ENCODE results near the gene MARK3. TPM values are rescaled to one million over a fixed set of nuclear protein-coding genes. Genes with fewer than 3 reads are reported as not detected.

Gene MARK3
- total RNA-seq, 1 donor = 79.5 TPM

DNA sequence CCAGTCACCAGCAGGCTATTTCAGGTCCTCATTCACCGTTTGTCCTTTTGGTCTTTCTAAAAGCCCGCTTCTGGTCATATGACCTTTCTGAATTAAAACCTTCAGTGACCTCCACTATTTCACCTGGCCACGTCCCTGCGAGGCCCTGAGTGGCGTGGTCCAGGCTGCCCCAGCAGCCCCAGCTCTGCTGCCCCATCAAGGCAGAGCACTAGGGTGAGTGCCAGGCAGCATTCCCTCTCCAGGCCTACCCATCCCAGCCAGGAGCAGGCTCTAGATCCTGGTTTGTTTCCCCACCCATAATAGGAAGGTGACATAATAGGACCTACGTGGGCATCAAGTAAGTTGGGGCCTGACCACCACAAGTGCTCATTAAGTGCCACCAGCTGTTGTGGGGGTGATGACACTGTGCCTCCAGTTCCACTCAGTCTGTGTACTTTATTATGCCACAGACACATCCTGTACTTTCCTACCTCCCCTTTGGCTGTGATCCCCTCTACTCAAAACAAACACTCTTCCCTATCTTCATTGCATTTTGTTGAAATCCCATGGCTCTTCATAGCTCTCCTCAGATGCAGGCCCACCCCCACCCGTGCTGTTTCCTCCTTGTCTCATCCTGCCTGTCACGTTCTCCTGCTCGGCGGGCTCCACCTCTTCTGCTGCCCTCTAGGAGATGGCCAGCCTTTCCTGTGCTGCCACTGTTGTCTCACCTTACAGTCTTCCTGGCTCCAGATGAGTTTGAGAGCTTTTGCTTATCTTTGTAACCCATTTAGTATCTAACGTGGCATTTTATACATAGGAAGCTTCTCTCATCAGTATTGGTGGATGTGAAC lies 116.0 kb downstream of the MARK3 start:
- no peak for DNase-seq (ENCODE audit: low read depth)
- TF ChIP-seq, protein P1, sequence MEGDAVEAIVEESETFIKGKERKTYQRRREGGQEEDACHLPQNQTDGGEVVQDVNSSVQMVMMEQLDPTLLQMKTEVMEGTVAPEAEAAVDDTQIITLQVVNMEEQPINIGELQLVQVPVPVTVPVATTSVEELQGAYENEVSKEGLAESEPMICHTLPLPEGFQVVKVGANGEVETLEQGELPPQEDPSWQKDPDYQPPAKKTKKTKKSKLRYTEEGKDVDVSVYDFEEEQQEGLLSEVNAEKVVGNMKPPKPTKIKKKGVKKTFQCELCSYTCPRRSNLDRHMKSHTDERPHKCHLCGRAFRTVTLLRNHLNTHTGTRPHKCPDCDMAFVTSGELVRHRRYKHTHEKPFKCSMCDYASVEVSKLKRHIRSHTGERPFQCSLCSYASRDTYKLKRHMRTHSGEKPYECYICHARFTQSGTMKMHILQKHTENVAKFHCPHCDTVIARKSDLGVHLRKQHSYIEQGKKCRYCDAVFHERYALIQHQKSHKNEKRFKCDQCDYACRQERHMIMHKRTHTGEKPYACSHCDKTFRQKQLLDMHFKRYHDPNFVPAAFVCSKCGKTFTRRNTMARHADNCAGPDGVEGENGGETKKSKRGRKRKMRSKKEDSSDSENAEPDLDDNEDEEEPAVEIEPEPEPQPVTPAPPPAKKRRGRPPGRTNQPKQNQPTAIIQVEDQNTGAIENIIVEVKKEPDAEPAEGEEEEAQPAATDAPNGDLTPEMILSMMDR (IDR thresholded peaks at IDR 0.05; ENCODE audit: insufficient read depth, low read length) = no peak

DNA sequence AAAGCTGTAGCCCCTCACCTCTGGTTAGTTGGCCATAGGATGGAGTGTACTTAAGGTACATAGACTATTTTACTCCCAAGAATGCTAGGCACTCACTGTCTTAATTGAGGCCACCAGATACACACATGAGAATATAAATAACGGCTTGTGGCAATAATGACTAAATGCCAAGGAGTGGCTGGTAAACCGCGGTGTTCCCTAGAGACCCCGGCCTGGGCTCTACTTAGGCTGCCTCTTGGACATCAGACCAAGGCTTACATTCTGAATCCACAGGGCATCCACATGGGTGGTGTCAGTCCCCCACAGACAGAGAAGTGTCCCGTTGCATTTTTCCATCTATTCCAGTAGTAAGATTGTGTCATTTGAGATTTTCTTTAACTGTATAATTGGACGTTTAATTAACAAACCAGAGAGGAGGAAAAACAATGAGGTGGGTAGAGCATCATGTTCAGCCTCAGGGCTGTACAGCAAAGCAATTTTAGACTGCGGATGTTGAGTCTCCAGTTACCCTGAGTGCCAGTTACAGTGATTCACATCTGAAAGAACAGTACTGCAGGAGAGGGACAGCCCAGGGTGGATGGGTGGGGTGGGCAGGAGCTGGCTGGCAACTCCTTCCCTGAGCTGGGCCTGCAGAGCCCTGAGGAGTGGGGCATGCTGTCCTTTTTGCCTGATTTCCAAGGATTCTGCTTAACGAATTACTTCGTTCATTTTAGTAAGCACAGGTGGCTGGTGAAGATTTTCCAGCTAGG lies 116.9 kb downstream of the MARK3 start:
- no peak overlapping the region for H3K4me3 ChIP-seq (ENCODE audit: low read depth, low read length)
- TF ChIP-seq, protein P1 (IDR thresholded peaks at IDR 0.05; ENCODE audit: insufficient read depth, low read length) = no peak
- no peak for DNase-seq (ENCODE audit: low read depth)

More for the DNA sequence above, 116.0 kb downstream of the MARK3 start:
- no peak overlapping the region for H3K4me3 ChIP-seq (ENCODE audit: low read depth, low read length)

DNA sequence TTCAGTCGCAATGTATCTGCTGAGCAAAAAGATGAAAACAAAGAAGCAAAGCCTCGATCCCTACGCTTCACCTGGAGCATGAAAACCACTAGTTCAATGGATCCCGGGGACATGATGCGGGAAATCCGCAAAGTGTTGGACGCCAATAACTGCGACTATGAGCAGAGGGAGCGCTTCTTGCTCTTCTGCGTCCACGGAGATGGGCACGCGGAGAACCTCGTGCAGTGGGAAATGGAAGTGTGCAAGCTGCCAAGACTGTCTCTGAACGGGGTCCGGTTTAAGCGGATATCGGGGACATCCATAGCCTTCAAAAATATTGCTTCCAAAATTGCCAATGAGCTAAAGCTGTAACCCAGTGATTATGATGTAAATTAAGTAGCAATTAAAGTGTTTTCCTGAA lies 117.7 kb downstream of the MARK3 start:
- H3K4me3 ChIP-seq (ENCODE audit: low read depth, low read length) = no peak overlapping the region
- TF ChIP-seq, protein P1 (IDR thresholded peaks at IDR 0.05; ENCODE audit: insufficient read depth, low read length) = no peak
- DNase-seq (ENCODE audit: low read depth) = no peak

DNA sequence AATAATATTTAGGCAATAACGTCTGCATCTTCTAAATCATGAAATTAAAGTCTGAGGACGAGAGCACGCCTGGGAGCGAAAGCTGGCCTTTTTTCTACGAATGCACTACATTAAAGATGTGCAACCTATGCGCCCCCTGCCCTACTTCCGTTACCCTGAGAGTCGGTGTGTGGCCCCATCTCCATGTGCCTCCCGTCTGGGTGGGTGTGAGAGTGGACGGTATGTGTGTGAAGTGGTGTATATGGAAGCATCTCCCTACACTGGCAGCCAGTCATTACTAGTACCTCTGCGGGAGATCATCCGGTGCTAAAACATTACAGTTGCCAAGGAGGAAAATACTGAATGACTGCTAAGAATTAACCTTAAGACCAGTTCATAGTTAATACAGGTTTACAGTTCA lies 118.1 kb downstream of the MARK3 start:
- TF ChIP-seq, protein P1 (IDR thresholded peaks at IDR 0.05; ENCODE audit: insufficient read depth, low read length) = no peak
- no peak for DNase-seq (ENCODE audit: low read depth)
- H3K4me3 ChIP-seq (ENCODE audit: low read depth, low read length) = no peak overlapping the region

DNA sequence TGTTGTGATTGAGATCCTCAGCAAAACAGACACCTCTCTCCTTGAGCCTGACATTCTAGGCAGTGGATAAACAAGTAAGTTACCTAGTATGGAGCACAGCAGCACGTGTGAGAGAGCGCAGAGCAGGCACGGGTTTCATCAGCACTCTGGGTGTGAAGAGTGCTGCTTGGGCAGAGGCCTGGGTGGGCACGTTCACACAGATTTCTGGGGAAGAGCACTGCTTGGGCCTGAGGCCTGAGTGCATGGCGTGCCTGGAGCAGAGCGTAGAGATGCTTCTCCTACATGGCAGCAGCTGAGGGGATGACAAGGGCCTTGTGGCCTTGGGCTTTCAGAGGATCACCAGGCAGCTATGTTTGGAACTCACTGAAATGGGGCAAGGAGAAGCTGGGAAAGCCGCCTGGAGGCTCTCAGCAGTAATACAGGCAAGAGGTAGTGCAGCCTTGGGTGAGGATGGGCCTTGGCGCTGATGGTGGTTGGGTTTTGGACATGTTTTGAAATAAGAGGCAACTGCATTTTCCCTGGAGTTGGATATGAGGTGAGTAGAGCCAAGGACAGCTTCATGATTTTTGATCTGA lies 119.9 kb downstream of the MARK3 start:
- DNase-seq (ENCODE audit: low read depth) = no peak
- TF ChIP-seq, protein P1 (IDR thresholded peaks at IDR 0.05; ENCODE audit: insufficient read depth, low read length) = peak; percentile 15
- H3K4me3 ChIP-seq (ENCODE audit: low read depth, low read length) = no peak overlapping the region

DNA sequence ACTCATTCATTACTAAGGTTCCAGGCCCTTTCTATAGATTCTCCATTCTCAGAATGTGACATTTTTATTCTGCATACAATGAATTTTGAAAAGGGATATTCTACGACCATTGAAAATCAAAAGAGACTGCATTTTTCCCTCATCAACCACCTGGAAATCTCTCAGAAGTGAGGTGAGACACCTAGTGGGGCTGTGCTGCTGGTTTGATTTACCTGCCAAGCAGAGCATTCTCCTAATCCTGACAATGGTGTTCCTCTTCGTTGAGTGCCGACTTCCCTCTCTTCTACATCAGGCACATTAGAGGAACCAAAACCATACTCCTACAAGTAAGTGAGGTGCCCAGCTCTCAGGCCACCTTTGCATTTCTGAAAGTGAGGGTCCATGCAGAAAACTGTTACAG lies 122.5 kb downstream of the MARK3 start:
- DNase-seq (ENCODE audit: low read depth) = no peak
- TF ChIP-seq, protein P1 (IDR thresholded peaks at IDR 0.05; ENCODE audit: insufficient read depth, low read length) = no peak
- H3K4me3 ChIP-seq (ENCODE audit: low read depth, low read length) = no peak overlapping the region
